Measurements from ENCODE around the gene CASP2. TPM values are rescaled to one million over a fixed set of nuclear protein-coding genes. Genes with fewer than 3 reads are reported as not detected.

The CASP2 gene
- total and polyA plus RNA-seq, 2 experiments from 2014 or later, result 9.2 to 13.1 TPM

- no peak overlapping the region for H3K4me2 ChIP-seq (ENCODE audit: unreplicated experiment)
- H3K9me2 ChIP-seq (ENCODE audit: insufficient read depth), result no peaks in the 10 kb centered on the region
- H3K79me2 ChIP-seq (ENCODE audit: insufficient read depth), result no peaks in the 10 kb centered on the region
- no peak overlapping the region for H2AFZ ChIP-seq
- peaks cover 15% of the 10 kb centered on the region; the same call in 1 of the 2 replicates for H3K27me3 ChIP-seq (replicated peaks; ENCODE audit: insufficient read depth)
- H3K4me3 ChIP-seq, result no peak overlapping the region
- in situ Hi-C loops (cut with MboI), result no loop called here
- WGBS, 2 experiments (ENCODE audit: low coverage in 1 of 2, low lambda C conversion rate in 2 of 2, missing lambda C conversion rate in 2 of 2), result 57 to 63% methylated on average over 5 of the region's 5 CpGs
- H4K20me1 ChIP-seq (ENCODE audit: insufficient read depth), result no peaks in the 10 kb centered on the region
- no peak overlapping the region for H3K9ac ChIP-seq
- H3K36me3 ChIP-seq (ENCODE audit: low read depth), result no peaks in the 10 kb centered on the region
- H3K27ac ChIP-seq, result no peak overlapping the region
- H3K4me1 ChIP-seq (ENCODE audit: insufficient read depth), result no peaks in the 10 kb centered on the region
- no peaks in the 10 kb centered on the region for H3K9me3 ChIP-seq (ENCODE audit: low read depth)
- no peak for DNase-seq
- TF ChIP-seq EZH2phosphoT487 (IDR thresholded peaks at IDR 0.05; ENCODE audit: insufficient read depth, low read depth) (no peak), EZH2 (IDR thresholded peaks at IDR 0.05; ENCODE audit: insufficient read depth, poor library complexity, severe bottlenecking) (no peak)
- no peaks in the 10 kb centered on the region for H3F3A ChIP-seq (ENCODE audit: insufficient read depth)
Measured at GRCh38 chr7:143351060-143351459, 62.9 kb downstream of the CASP2 start.

GRCh38 chr7:143351574-143351973 is 63.4 kb downstream of the CASP2 start:
- WGBS, 2 experiments (ENCODE audit: low coverage in 1 of 2, low lambda C conversion rate in 2 of 2, missing lambda C conversion rate in 2 of 2), result 50 to 58% methylated on average over 8 to 9 of the region's 9 CpGs

GRCh38 chr7:143352531-143353002 is 64.4 kb downstream of the CASP2 start:
- Histone ChIP-seq H2AFZ (no peak overlapping the region), H3K4me1 (ENCODE audit: insufficient read depth) (no peaks in the 10 kb centered on the region), H3F3A (ENCODE audit: insufficient read depth) (no peaks in the 10 kb centered on the region), H3K9me2 (ENCODE audit: insufficient read depth) (no peaks in the 10 kb centered on the region), H3K36me3 (ENCODE audit: low read depth) (no peaks in the 10 kb centered on the region), H3K9ac (no peak overlapping the region), H3K27ac (no peak overlapping the region), H3K27me3 (replicated peaks; ENCODE audit: insufficient read depth) (peaks cover 15% of the 10 kb centered on the region; the same call in 1 of the 2 replicates), H3K79me2 (ENCODE audit: insufficient read depth) (no peaks in the 10 kb centered on the region), H4K20me1 (ENCODE audit: insufficient read depth) (no peaks in the 10 kb centered on the region), H3K4me2 (ENCODE audit: unreplicated experiment) (no peak overlapping the region), H3K9me3 (ENCODE audit: low read depth) (no peaks in the 10 kb centered on the region), H3K4me3 (no peak overlapping the region)
- in situ Hi-C loops (cut with MboI), result no loop called here
- no peak for DNase-seq
- TF ChIP-seq EZH2phosphoT487 (IDR thresholded peaks at IDR 0.05; ENCODE audit: insufficient read depth, low read depth) (no peak), EZH2 (IDR thresholded peaks at IDR 0.05; ENCODE audit: insufficient read depth, poor library complexity, severe bottlenecking) (no peak)
- 71 to 76% methylated on average over 11 of the region's 11 CpGs for WGBS, 2 experiments (ENCODE audit: low coverage in 1 of 2, low lambda C conversion rate in 2 of 2, missing lambda C conversion rate in 2 of 2)

More at GRCh38 chr7:143351574-143351973, 63.4 kb downstream of the CASP2 start:
- DNase-seq, result no peak
- no peak overlapping the region for H3K27ac ChIP-seq
- no peaks in the 10 kb centered on the region for H4K20me1 ChIP-seq (ENCODE audit: insufficient read depth)
- H3K4me2 ChIP-seq (ENCODE audit: unreplicated experiment), result no peak overlapping the region
- TF ChIP-seq EZH2phosphoT487 (IDR thresholded peaks at IDR 0.05; ENCODE audit: insufficient read depth, low read depth) (no peak), EZH2 (IDR thresholded peaks at IDR 0.05; ENCODE audit: insufficient read depth, poor library complexity, severe bottlenecking) (no peak)
- no peaks in the 10 kb centered on the region for H3K9me3 ChIP-seq (ENCODE audit: low read depth)
- H3K9ac ChIP-seq, result no peak overlapping the region
- in situ Hi-C loops (cut with MboI), result no loop called here
- no peaks in the 10 kb centered on the region for H3F3A ChIP-seq (ENCODE audit: insufficient read depth)
- no peak overlapping the region for H2AFZ ChIP-seq
- no peaks in the 10 kb centered on the region for H3K9me2 ChIP-seq (ENCODE audit: insufficient read depth)
- H3K4me1 ChIP-seq (ENCODE audit: insufficient read depth), result no peaks in the 10 kb centered on the region
- H3K79me2 ChIP-seq (ENCODE audit: insufficient read depth), result no peaks in the 10 kb centered on the region
- no peak overlapping the region for H3K4me3 ChIP-seq
- no peaks in the 10 kb centered on the region for H3K36me3 ChIP-seq (ENCODE audit: low read depth)
- peaks cover 15% of the 10 kb centered on the region; the same call in 1 of the 2 replicates for H3K27me3 ChIP-seq (replicated peaks; ENCODE audit: insufficient read depth)

- in situ Hi-C loops (cut with MboI), result no loop called here
- no peaks in the 10 kb centered on the region for H3K9me3 ChIP-seq (ENCODE audit: low read depth)
- no peaks in the 10 kb centered on the region for H3K9me2 ChIP-seq (ENCODE audit: insufficient read depth)
- no peaks in the 10 kb centered on the region for H3K79me2 ChIP-seq (ENCODE audit: insufficient read depth)
- DNase-seq, result no peak
- no peaks in the 10 kb centered on the region for H3F3A ChIP-seq (ENCODE audit: insufficient read depth)
- 64 to 73% methylated on average over 7 to 8 of the region's 8 CpGs for WGBS, 2 experiments (ENCODE audit: low coverage in 1 of 2, low lambda C conversion rate in 2 of 2, missing lambda C conversion rate in 2 of 2)
- TF ChIP-seq EZH2phosphoT487 (IDR thresholded peaks at IDR 0.05; ENCODE audit: insufficient read depth, low read depth) (no peak), EZH2 (IDR thresholded peaks at IDR 0.05; ENCODE audit: insufficient read depth, poor library complexity, severe bottlenecking) (no peak)
- no peaks in the 10 kb centered on the region for H4K20me1 ChIP-seq (ENCODE audit: insufficient read depth)
- H3K4me3 ChIP-seq, result no peak overlapping the region
- H3K4me2 ChIP-seq (ENCODE audit: unreplicated experiment), result no peak overlapping the region
- H3K36me3 ChIP-seq (ENCODE audit: low read depth), result no peaks in the 10 kb centered on the region
- H3K4me1 ChIP-seq (ENCODE audit: insufficient read depth), result no peaks in the 10 kb centered on the region
- no peak overlapping the region for H2AFZ ChIP-seq
- no peak overlapping the region for H3K27ac ChIP-seq
- H3K9ac ChIP-seq, result no peak overlapping the region
- peaks cover 7% of the 10 kb centered on the region; the same call in 1 of the 2 replicates for H3K27me3 ChIP-seq (replicated peaks; ENCODE audit: insufficient read depth)
Measured at GRCh38 chr7:143354376-143354775, 66.2 kb downstream of the CASP2 start.

Measured in GM23248 (cell line).